ENCODE results near the gene RND1.
"Not testable (repeated sequence)": the region's sequence is repeated elsewhere in the genome, so short reads cannot be mapped to it uniquely, and the experiment has no call there.

DNA sequence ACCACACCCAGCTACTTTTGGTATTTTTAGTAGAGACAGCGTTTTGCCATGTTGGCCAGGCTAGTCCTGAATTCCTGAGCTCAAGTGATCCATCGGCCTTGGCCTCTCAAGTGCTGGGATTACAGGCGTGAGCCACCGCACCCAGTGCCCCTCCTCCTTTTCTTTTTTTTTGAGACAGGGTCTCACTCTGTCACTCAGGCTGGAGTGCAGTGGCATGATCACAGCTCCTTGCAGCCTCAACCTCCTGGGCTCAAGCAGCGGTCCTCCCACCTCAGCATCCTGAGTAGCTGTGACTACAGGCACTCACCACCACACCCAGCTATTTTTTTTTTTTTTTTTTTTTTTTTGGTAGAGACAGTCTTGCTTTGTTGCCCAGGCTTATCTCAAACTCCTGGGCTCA, 5.4 kb downstream of the RND1 start:
- TF ChIP-seq, protein P1, sequence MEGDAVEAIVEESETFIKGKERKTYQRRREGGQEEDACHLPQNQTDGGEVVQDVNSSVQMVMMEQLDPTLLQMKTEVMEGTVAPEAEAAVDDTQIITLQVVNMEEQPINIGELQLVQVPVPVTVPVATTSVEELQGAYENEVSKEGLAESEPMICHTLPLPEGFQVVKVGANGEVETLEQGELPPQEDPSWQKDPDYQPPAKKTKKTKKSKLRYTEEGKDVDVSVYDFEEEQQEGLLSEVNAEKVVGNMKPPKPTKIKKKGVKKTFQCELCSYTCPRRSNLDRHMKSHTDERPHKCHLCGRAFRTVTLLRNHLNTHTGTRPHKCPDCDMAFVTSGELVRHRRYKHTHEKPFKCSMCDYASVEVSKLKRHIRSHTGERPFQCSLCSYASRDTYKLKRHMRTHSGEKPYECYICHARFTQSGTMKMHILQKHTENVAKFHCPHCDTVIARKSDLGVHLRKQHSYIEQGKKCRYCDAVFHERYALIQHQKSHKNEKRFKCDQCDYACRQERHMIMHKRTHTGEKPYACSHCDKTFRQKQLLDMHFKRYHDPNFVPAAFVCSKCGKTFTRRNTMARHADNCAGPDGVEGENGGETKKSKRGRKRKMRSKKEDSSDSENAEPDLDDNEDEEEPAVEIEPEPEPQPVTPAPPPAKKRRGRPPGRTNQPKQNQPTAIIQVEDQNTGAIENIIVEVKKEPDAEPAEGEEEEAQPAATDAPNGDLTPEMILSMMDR (conservative IDR thresholded peaks at IDR 0.05): not testable (repeated sequence)
- TF ChIP-seq EZH2 (IDR thresholded peaks at IDR 0.05; ENCODE audit: low read depth): not testable (repeated sequence)

Measured in PC-9 (cell line).